Activated B cell treated with CpG ODN at 0.5 μM for 24 hours (primary cell): Measurements from ENCODE around the gene NPLOC4. TPM values are rescaled to one million over a fixed set of nuclear protein-coding genes. Genes with fewer than 3 reads are reported as not detected.

Experiments
- ATAC-seq: fragments of 200-7000 bp; cut with Tn5 transposase; one replicate; pipeline ENCODE4 v1.10.0; 2021; ENCODE audit warnings: low read depth, mild to moderate bottlenecking, moderate library complexity
- CTCF ChIA-PET: fragments of 350-600 bp; sonication (Branson Sonifier 250); formaldehyde crosslinking; loops from one replicate; lab custom pipeline; 2021; ENCODE audit warnings: antibody characterized with exemption; lab: Charles Lee
- POLR2A ChIA-PET: fragments of 350-600 bp; sonication (Branson Sonifier 250); formaldehyde crosslinking; loops from one replicate; lab custom pipeline; 2021; ENCODE audit warnings: antibody characterized with exemption; lab: Charles Lee
- DNase-seq: peaks from one replicate; pipeline ENCODE4 v3.0.0; 2022
- H3K27ac Mint-ChIP-seq: one replicate; pipeline ENCODE4 v1.8.0; 2020; ENCODE audit warnings: mixed read lengths
- H3K27me3 Mint-ChIP-seq: one replicate; pipeline ENCODE4 v1.8.0; 2021; ENCODE audit warnings: mixed read lengths
- H3K36me3 Mint-ChIP-seq: one replicate; pipeline ENCODE4 v1.8.0; 2021; ENCODE audit warnings: low read depth, mixed read lengths
- H3K4me1 Mint-ChIP-seq: one replicate; pipeline ENCODE4 v1.8.0; 2021; ENCODE audit warnings: mixed read lengths
- H3K4me3 Mint-ChIP-seq: one replicate; pipeline ENCODE4 v1.8.0; 2020; ENCODE audit warnings: mild to moderate bottlenecking, mixed read lengths
- H3K9me3 Mint-ChIP-seq: one replicate; pipeline ENCODE4 v1.8.0; 2020; ENCODE audit warnings: mixed read lengths
- CTCF ChIP-seq: fragments of 200-600 bp; IDR thresholded peaks from one replicate; pipeline ENCODE4 v1.8.0; 2022; ENCODE audit warnings: antibody characterized with exemption, mild to moderate bottlenecking
- intact Hi-C: fragments of 100-400 bp; cut with micrococcal nuclease; formaldehyde crosslinking; loops from one replicate; pipeline ENCODE4 v1.15.1; 2024
- total RNA-seq: library from RNA; stranded (reverse); gene quantifications from 2 replicates; pipeline ENCODE4 v1.2.3, GENCODE V29; 2022

The NPLOC4 gene
- total RNA-seq, 1 donor from 2014 or later: 132 TPM

- no peak overlapping the region for H3K27ac Mint-ChIP-seq
- no peak for TF ChIP-seq CTCF
- DNase-seq: no peak
- POLR2A ChIA-PET: interaction anchor here (1.1 to 1.5 kb wide), 2 partner anchors 11 to 17 kb away, joined by 3 to 4 read pairs; no protein-coding TSS in a partner anchor
- H3K4me3 Mint-ChIP-seq: no peak overlapping the region
- no peak for ATAC-seq
- CTCF ChIA-PET: no interaction called here
- H3K9me3 Mint-ChIP-seq: no peaks in the 10 kb centered on the region
- no peaks in the 10 kb centered on the region for H3K27me3 Mint-ChIP-seq
- intact Hi-C loops: no loop called here
- peaks cover 11% of the 10 kb centered on the region for H3K4me1 Mint-ChIP-seq
- no peaks in the 10 kb centered on the region for H3K36me3 Mint-ChIP-seq
These were observed 107.5 kb downstream of the NPLOC4 start for GRCh38 chr17:81529437-81529803.

GRCh38 chr17:81528651-81529436, 108.1 kb downstream of the NPLOC4 start:
- no peaks in the 10 kb centered on the region for H3K36me3 Mint-ChIP-seq
- no peak for TF ChIP-seq CTCF
- intact Hi-C loops: no loop called here
- H3K27ac Mint-ChIP-seq: no peak overlapping the region
- no peak for ATAC-seq
- peaks cover 6% of the 10 kb centered on the region for H3K4me1 Mint-ChIP-seq
- no peaks in the 10 kb centered on the region for H3K27me3 Mint-ChIP-seq
- no peaks in the 10 kb centered on the region for H3K9me3 Mint-ChIP-seq
- no peak overlapping the region for H3K4me3 Mint-ChIP-seq
- DNase-seq: no peak
- POLR2A ChIA-PET: interaction anchor here (1.1 to 1.5 kb wide), 2 partner anchors 11 to 17 kb away, joined by 3 to 4 read pairs; no protein-coding TSS in a partner anchor
- CTCF ChIA-PET: no interaction called here

- Mint-ChIP-seq H3K9me3 (no peaks in the 10 kb centered on the region), H3K27me3 (no peaks in the 10 kb centered on the region), H3K4me3 (no peak overlapping the region), H3K36me3 (no peaks in the 10 kb centered on the region), H3K27ac (no peak overlapping the region), H3K4me1 (peaks cover 3% of the 10 kb centered on the region)
- POLR2A ChIA-PET: interaction anchor here (1.5 kb wide), 1 partner anchor 10 kb away, joined by 4 read pairs; no protein-coding TSS in a partner anchor
- CTCF ChIA-PET: no interaction called here
- TF ChIP-seq CTCF: no peak
- intact Hi-C loops: no loop called here
- ATAC-seq: no peak
- DNase-seq: no peak
These were observed 108.6 kb downstream of the NPLOC4 start for GRCh38 chr17:81528384-81528650.

GRCh38 chr17:81527591-81528383, 109.1 kb downstream of the NPLOC4 start, which contains the start of gene FSCN2:
Gene FSCN2, plus strand, starts transcription at chr17:81528377. Its CDS starts 155 bp downstream, at chr17:81528532.
- H3K9me3 Mint-ChIP-seq: no peaks in the 10 kb centered on the region
- POLR2A ChIA-PET: interaction anchor here (1.5 kb wide), 1 partner anchor 10 kb away, joined by 4 read pairs; no protein-coding TSS in a partner anchor
- DNase-seq (no peak), ATAC-seq (no peak)
- intact Hi-C loops: no loop called here
- CTCF ChIA-PET: no interaction called here
- no peaks in the 10 kb centered on the region for H3K36me3 Mint-ChIP-seq
- no peaks in the 10 kb centered on the region for H3K27me3 Mint-ChIP-seq
- no peak within 1 kb of the TSS for H3K27ac Mint-ChIP-seq
- peaks cover 2% of the 10 kb centered on the region for H3K4me1 Mint-ChIP-seq
- H3K4me3 Mint-ChIP-seq: no peak within 1 kb of the TSS
- TF ChIP-seq CTCF: no peak
